ENCODE data around the gene ZNF846. TPM values are rescaled to one million over a fixed set of nuclear protein-coding genes. Genes with fewer than 3 reads are reported as not detected.
"Not testable (repeated sequence)": the region's sequence is repeated elsewhere in the genome, so short reads cannot be mapped to it uniquely, and the experiment has no call there.

Gene ZNF846
- total RNA-seq, 4 donors from 2014 or later: 10.5 to 36.1 (median 20.4) TPM

DNA sequence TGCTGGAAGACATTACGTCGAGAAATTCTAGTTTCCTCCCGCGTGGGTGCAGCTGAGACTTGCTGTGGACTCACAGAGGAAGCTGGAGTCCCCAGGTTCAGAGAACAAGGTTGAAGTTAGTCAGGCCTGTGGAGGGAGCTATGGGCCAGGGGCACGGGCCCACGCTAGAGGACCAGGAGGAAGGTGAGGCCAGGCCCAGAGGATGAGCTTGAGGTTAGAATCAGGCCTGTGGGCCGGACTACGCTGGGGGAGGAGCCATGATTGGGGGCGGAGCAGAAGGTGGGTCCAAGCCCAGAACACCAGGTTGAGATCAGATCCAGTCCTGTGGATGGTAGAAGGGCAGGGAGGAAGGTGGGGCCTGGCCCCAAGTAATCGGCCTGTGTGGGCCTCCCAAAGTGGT is 32.6 kb downstream of the ZNF846 start:
- TF ChIP-seq POLR2A (IDR thresholded peaks at IDR 0.05) (no peak), POLR2AphosphoS5 (IDR thresholded peaks at IDR 0.05) (no peak), EP300 (IDR thresholded peaks at IDR 0.05) (no peak)
- TF ChIP-seq, protein P1, sequence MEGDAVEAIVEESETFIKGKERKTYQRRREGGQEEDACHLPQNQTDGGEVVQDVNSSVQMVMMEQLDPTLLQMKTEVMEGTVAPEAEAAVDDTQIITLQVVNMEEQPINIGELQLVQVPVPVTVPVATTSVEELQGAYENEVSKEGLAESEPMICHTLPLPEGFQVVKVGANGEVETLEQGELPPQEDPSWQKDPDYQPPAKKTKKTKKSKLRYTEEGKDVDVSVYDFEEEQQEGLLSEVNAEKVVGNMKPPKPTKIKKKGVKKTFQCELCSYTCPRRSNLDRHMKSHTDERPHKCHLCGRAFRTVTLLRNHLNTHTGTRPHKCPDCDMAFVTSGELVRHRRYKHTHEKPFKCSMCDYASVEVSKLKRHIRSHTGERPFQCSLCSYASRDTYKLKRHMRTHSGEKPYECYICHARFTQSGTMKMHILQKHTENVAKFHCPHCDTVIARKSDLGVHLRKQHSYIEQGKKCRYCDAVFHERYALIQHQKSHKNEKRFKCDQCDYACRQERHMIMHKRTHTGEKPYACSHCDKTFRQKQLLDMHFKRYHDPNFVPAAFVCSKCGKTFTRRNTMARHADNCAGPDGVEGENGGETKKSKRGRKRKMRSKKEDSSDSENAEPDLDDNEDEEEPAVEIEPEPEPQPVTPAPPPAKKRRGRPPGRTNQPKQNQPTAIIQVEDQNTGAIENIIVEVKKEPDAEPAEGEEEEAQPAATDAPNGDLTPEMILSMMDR (IDR thresholded peaks at IDR 0.05): no peak
- Histone ChIP-seq H3K9me3 (peaks cover 0 to 11% (median 0%) of the 10 kb centered on the region in 3 donors), H3K27ac (no peak overlapping the region), H3K27me3 (no peaks in the 10 kb centered on the region), H3K36me3 (peaks cover 0 to 1% of the 10 kb centered on the region in 2 donors), H3K4me3 (no peak overlapping the region), H3K4me1 (no peaks in the 10 kb centered on the region)
- 76% methylated on average over 7 of the region's 10 CpGs; no CpG with 5 or more reads in 1 of the 2 donors for WGBS, 2 donors (ENCODE audit: low coverage in 1 of 2)
- ATAC-seq: no peak

DNA sequence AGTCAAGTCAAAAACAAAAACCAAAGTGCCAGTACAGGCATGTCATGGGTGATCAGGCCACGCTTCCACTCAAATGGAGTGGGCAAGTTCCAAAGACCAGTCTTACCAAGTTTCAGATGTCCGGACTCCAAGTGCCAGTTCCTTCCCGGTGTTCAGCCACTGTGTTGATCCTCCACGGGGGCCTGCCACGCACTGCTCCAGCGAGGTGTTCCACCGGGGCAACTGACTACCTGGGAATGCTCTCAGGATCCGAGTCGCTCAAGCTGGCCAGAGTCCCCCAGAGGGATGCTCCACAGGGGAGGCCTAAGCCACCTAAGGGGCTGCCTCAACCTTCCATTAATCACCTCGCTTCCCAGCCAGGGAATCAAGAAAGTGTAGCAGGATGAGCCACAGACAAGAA is 38.5 kb downstream of the ZNF846 start:
- ATAC-seq: not testable (repeated sequence)
- WGBS, 2 donors (ENCODE audit: low coverage in 1 of 2): 92 to 100% methylated on average over 2 to 4 of the region's 10 CpGs

DNA sequence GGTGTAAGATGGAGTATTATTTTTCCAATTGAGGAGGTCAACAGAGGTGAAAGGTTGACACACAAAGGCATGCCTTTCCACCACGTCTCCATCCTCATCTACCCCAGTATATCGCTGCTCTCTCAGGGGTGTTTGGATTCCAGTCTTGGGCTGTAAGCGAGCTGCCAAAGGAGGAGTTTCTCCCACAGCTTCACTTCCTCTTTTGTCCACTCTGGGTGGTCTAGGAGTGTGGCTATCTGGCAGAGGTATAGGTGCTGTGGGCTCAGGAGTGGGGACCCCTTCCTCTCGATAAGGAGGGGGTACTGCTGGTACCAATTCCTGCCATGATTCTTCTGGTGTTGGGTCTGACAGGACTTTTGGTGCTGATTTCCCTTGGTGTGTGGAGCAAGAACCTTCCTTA is 39.4 kb downstream of the ZNF846 start:
- Histone ChIP-seq H3K27me3 (peaks cover 18% of the 10 kb centered on the region), H3K36me3 (no peaks in the 10 kb centered on the region), H3K4me1 (no peaks in the 10 kb centered on the region), H3K9me3 (peaks cover 0 to 11% (median 0%) of the 10 kb centered on the region in 3 donors), H3K27ac (no peak overlapping the region), H3K4me3 (no peak overlapping the region)
- 50 to 58% methylated on average over 1 to 2 of the region's 4 CpGs for WGBS, 2 donors (ENCODE audit: low coverage in 1 of 2)
- ATAC-seq: no peak
- TF ChIP-seq POLR2AphosphoS5 (IDR thresholded peaks at IDR 0.05): no peak
- TF ChIP-seq POLR2A (IDR thresholded peaks at IDR 0.05): no peak
- TF ChIP-seq, protein P1 (IDR thresholded peaks at IDR 0.05): no peak
- no peak for TF ChIP-seq EP300 (IDR thresholded peaks at IDR 0.05)

More for the DNA sequence above, 38.5 kb downstream of the ZNF846 start:
- H3K4me1 ChIP-seq, H3K9me3 ChIP-seq, H3K4me3 ChIP-seq, H3K36me3 ChIP-seq, H3K27ac ChIP-seq: not testable (repeated sequence)
- H3K27me3 ChIP-seq: peaks cover 18% of the 10 kb centered on the region

DNA sequence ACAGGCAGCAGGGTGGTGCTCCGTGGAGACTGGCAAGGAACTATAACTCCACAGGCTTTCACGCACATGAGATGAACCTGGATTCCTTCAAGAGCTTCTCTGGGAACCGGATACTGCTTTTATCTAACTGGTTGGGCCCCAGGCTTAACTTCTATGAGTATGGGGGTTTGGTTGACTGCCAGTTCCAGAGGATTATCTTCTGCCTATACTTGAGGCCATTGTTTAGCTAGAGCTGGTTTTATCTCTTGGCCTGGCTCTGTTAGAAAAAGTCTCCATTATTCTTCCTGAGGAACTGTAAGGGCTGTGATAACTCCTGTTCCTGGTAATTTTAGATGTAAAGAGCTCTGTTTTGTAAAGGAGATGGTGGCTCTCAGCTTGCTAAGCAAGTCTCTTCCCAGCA is 40.9 kb downstream of the ZNF846 start:
- peaks cover 18% of the 10 kb centered on the region for H3K27me3 ChIP-seq
- TF ChIP-seq POLR2A (IDR thresholded peaks at IDR 0.05) (no peak), POLR2AphosphoS5 (IDR thresholded peaks at IDR 0.05) (no peak), EP300 (IDR thresholded peaks at IDR 0.05) (no peak)
- TF ChIP-seq, protein P1 (IDR thresholded peaks at IDR 0.05): no peak
- no peaks in the 10 kb centered on the region for H3K4me1 ChIP-seq
- ATAC-seq: no peak
- H3K36me3 ChIP-seq: no peaks in the 10 kb centered on the region
- WGBS, 2 donors (ENCODE audit: low coverage in 1 of 2): 20% methylated on average over 2 of the region's 3 CpGs; no CpG with 5 or more reads in 1 of the 2 donors
- no peak overlapping the region for H3K27ac ChIP-seq
- peaks cover 0 to 22% (median 0%) of the 10 kb centered on the region in 3 donors for H3K9me3 ChIP-seq
- H3K4me3 ChIP-seq: no peak overlapping the region

DNA sequence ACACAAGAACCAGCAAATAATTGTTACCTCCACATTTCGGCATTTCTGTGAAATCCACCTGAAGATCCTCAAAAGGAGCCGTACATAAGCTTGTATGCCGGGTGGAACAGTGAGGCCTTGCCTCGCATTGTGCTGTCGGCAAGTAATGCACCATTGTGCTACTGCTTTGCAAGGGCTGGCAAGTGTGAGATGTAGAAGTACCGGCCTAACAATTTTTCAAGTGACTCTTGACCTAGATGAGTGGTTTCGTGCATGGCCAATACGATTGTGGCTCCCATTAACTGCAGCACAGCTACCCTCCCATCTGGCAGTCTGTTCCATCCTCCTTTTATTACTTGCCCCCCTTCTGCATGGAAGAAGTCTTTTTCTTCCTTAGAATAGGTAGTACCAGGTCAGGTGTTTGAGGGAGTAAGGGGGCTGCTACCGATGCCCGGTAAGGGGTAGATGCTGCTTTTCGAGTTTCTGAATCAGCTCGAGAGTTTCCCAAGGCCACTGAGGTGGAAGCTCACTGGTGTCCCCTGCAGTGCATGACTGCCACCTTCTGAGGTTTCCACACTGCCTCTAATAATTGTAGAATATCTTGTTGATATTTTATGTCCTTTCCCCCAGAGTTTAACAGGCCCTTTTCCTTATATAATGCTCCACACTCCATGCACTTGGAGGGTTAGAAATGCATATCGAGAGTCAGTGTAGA is 42.9 kb downstream of the ZNF846 start:
- 87 to 92% methylated on average over 11 to 12 of the region's 13 CpGs for WGBS, 2 donors (ENCODE audit: low coverage in 1 of 2)
- peaks cover 18% of the 10 kb centered on the region for H3K27me3 ChIP-seq

DNA sequence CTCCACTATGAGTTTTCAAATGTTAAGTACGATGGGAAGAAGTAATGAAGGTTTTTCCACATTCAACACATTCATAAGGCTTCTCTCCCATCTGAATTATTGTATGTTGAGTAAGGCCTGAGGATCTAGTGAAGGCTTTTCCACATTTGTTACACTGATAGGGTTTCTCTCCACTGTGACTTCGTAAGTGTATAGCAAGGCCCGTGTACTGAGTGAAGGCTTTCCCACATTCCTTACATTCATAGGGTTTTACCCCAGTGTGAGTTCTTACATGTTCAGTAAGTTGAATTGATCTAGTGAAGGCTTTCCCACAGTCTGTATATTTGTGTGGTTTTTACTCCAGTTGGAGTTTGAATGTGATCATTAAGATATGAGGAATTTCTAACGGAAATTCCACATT is 44.4 kb downstream of the ZNF846 start:
- no peak for TF ChIP-seq POLR2A (IDR thresholded peaks at IDR 0.05)
- TF ChIP-seq, protein P1 (IDR thresholded peaks at IDR 0.05): no peak
- TF ChIP-seq POLR2AphosphoS5 (IDR thresholded peaks at IDR 0.05): no peak
- ATAC-seq: no peak
- Histone ChIP-seq H3K36me3 (no peaks in the 10 kb centered on the region), H3K27ac (no peak overlapping the region), H3K27me3 (peaks cover 22% of the 10 kb centered on the region), H3K4me3 (no peak overlapping the region), H3K4me1 (no peaks in the 10 kb centered on the region), H3K9me3 (peaks cover 0 to 22% (median 0%) of the 10 kb centered on the region in 3 donors)
- WGBS, 2 donors (ENCODE audit: low coverage in 1 of 2): 87 to 93% methylated on average over 4 of the region's 4 CpGs

More for the DNA sequence above, 42.9 kb downstream of the ZNF846 start:
- not testable (repeated sequence) for H3K4me1 ChIP-seq, H3K27ac ChIP-seq, H3K4me3 ChIP-seq, ATAC-seq, H3K36me3 ChIP-seq
- H3K9me3 ChIP-seq: peaks cover 0 to 22% (median 0%) of the 10 kb centered on the region in 3 donors

Data from gastroesophageal sphincter (tissue), 4 donors.